HG02938 (cell line): ENCODE data around the gene RIPOR3.

ENCODE experiments used
- ATAC-seq: cut with Tn5 transposase; IDR thresholded peaks from one replicate; pipeline ENCODE4 v1.9.1; 2021; ENCODE audit warnings: mild to moderate bottlenecking, moderate library complexity; ENCODE audit not compliant: unreplicated experiment

Gene RIPOR3

DNA sequence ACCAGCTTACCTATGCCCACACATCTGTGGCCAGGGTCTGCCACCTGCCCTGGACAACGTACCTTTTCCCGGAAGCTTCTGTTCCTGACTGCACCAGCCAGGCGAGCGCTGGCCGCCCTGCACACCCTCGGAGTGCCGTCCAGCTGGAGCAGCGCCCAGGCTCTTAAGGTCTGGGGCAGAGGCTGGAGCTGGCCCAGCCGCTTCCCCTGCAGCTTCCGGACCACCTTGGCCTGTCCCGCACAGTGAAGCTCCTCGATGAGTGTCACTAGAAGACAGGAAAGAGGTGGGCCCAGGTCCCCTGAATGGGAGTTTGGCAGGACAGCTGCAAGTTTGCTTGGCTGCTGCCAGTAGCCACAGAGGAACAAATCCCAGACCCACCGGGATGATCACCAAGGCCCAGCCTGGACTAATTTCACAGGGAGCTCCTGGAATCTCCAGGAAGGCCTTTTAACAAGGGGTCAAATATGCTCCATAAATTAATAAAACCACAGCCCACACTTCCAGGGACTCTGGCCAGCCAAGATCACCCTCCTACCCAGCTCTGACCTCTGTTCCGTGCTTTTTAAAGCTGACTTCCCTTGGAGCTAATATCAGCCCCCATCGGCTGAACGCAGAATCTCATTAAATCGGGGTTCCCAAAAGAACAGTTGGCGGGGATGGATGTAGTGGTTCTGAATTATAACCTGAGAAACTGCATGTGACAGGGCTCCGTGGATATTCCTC is 98.9 kb downstream of the RIPOR3 start:
- ATAC-seq: no peak

DNA sequence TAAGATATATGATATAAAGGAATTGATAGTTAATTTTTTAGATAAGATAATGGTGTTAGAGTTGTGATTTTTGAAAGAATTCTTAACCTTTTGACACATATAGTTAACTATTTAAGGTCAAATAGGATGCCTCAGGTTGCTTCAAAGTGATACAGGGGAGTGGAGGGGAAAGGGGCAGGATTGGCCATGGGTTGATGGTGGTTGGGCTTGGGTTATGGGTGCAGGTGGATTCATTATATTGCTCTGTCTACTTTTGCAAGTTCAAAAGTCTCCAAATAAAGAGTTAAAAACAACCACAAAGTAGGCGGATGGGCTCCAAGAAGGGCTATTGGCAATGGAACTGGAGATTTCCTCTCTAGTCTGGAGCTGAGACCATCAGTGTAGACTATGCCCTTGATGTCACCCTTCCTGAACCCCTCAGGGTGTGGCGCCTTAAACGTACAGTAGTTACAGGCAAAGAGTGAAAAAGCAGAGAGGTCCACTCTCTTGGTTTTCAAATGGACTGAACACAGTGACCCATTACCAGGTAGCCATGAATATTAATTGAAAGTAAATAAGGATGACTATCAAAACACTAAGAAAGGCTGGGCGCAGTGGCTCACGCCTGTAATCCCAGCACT is 100.0 kb downstream of the RIPOR3 start:
- ATAC-seq: no peak

DNA sequence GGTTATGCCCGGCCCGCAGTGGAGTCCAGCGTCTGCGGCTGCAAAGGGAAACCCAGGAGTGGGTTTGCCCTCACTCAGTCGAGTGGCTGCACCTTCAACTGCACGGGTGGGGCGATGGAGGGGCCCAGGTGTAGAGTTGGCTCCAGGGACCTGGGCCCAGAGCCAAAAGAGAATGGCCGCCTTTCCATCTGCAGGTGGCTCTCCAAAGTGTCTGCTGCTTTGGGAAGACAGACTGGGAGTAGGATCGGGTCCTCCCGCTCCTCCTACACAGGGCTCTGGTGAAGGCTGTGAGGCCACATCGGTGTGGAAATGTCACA is 101.0 kb downstream of the RIPOR3 start:
- no peak for ATAC-seq

DNA sequence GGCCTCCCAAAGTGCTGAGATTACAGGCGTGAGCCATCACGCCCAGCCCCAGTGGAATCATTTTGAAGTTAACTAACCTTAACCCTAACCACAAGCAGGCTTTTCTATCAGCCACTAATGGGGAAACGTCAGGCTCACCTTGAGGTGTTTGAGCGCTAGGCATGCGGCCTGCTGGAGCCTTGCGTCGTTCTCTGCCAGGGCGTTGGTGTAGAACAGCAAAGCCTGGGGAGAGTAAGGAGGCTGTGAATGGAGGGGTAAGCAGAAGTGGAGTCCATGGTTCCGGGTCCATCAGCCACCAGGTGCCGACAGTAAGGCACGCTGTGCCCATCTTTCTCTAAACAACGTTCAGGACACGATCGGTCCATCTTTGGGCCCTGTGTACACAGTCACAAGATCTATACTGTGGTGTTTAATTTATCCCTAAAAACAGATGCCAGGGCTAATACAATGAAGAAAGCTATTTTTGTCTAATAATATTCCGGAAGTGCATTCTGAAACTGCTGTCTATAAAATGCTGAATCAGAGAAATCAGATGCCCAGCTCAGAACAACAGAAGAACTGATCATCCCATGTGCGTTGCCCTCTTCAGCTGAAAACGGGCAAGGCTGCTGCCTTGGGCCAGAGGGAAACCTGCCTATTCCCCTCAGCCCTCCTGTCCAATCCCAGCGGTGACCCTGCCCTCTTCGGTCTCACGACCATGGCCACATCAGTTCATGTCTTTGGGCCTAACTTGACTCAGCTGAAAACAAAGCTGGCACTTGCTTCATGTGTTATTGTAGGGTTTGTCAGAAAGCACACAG is 101.6 kb downstream of the RIPOR3 start:
- ATAC-seq: no peak

DNA sequence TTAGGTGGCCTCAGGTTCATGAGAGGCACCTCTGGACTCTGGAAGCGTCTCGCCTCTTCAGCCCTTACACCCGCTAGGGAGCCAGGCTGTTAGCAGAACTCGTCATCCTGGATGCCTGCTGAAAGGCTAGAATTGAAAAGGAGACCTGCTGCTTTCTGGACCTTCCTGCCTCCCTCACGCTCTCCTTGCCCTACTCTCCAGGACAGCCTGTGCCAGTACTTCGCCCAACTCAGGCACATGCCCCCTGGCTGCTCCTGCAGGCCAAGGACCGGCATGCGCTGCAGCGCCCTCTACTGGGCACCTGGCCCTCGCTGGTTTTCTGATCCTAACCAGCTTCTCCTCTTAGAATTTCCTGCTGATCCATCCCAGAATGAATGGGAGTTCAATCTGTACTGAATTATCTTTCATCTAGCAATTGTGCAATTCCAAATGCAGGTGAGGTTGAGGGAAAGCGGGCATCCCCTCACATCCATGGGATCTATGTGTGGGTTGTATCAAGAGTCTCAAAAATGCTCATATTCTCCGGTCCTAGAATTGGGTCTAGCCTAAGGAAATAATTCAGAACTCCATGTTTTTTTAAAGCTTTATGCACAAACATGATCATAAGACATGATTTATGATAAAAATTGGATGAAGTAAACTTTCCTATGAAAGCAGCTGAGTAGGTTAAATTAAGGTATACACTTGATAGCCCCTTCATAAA is 103.2 kb downstream of the RIPOR3 start:
- ATAC-seq: no peak

DNA sequence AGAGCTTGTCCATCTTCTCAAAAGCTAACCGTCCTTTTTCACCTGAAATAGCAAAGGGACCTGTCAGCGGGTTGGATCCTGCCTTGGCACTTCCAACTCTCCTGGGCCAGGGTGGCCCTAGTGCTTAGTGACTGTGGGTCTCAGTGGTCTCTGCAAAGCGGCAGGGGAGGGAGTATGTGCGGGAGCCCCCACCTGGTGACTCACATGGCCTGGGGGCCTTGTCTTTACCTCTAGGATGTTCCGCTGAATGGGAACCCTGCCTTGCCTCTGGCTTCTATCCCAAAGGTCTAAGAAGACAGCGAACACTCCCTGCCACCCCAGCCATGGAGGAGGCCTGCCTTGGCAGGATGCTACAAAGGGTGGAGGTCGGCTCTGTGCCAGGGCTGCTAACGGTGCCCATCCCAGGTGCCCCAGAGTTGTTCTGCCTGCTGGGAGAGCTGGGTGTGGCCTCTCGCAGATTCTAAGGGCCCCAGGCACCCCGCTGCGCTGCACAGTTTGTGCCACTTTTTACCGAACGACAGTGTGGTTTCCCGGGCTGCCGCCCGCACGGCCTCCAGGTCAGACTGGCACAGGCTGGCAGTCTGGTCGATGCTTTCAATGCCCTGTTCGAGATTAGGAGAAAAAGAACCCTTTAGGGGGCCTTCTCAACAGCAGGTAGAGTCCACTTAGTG is 103.9 kb downstream of the RIPOR3 start:
- no peak for ATAC-seq

DNA sequence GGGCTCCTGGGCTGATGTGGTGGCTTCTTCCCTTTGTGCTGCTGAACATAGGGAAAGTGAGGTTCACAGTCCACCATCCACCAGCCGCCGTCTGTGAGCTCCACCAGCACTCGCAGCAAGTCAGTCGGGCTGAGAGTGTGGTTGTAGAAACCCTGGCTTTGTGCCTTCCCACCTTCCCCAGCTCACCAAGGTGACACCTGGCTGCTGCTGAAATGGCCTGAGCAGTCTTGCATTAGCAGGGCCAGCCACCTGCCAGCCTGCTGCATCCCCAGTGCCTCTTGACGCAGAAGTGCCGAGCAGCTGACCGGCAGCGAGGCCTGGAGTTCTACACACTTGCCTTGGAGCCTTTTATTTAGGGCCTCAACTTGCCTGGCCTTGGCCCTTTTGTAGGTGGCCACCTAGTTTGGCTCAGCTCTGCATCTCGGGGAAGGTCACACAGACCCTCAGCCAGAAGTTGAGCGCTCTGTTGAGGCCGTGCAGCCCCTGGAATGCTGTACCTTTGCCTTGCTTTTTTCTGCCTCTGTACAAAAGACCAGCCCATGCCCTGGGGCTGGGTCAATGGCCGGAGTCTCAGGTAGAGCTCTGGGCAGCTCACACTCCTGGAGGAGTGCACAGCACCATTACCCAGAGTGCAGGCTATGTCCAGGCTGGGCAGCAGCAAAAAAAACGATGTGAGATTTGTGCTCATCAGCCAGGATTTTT is 104.7 kb downstream of the RIPOR3 start:
- ATAC-seq: no peak

DNA sequence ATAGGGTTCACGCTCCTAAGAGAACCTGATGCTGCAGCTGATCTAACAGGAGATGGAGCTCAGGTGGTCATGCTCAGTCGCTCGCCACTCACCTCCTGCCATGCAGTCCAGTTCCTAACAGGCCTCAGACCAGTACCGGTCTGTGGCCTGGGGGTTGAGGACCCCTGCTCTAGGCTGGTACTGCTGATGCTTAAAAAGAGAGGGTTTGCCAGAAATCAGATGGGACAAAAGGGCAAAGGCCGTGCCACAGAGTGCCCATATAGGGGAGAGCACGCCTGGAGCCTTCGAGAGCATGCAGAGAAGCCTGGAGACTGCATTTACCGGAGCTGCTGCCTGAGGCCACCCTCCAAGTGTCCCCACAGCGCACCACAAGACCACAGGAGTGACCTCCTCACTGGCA is 105.7 kb downstream of the RIPOR3 start:
- ATAC-seq: no peak

DNA sequence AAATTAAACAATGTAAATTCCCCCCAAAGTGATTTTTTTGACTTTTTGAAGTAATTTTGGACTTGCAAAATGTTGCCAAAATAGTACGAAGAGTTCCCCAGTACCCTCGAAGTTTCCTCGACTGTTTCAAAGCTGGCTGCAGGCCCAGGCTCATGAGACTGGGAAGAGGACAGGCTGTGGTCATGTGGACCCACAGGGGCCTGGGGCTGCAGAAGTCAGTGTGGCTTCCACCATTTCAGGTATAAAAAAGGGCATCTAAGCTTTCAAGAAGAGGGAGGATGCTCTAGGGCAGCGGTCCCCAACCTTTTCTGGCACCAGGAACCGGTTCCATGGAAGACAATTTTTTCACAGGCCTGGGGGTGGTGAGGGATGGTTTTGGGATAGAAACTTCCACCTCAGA is 106.1 kb downstream of the RIPOR3 start:
- no peak for ATAC-seq

DNA sequence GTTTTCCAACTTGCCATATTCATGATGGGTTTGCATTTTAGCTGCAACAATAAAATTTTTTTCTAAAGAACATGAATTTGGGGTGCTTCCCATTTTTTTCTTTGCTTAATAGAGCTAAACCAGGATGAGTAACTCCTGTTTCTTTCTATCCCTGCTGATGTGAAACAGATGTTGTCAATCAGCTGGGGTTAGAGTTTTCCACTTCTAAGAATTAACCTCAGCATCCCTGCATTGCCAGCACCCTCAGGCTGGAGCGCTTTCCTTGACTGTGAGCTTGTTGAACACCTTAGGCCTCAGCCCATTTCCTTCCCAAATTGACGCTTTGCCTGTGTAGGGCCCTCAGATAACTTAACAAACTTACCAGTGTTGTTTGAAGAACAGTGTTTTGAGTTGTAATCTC is 106.7 kb downstream of the RIPOR3 start:
- ATAC-seq: no peak

DNA sequence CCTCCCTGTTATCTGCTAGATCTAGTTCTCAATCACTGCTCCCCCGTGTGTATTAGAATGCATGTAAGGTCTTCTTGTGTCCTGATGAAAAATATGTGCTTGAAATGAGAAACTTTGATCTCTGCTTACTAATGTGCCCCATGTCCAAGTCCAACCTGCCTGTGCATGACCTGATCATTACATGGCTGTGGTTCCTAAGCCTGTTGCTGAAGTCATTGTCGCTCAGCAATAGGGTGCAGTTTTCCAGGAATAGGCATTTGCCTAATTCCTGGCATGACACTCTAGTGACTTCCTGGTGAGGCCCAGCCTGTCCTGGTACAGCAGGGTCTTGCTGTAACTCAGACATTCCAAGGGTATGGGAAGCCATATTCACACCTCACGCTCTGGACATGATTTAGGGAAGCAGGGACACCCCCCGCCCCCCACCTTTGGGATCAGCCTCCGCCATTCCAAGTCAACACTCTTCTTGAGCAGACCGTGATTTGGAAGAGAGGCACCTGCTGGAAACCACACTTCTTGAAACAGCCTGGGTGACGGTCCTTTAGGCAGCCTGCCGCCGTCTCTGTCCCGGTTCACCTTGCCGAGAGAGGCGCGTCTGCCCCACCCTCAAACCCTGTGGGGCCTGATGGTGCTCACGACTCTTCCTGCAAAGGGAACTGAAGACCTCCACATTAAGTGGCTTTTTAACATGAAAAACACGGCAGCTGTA is 107.7 kb downstream of the RIPOR3 start:
- ATAC-seq: no peak

DNA sequence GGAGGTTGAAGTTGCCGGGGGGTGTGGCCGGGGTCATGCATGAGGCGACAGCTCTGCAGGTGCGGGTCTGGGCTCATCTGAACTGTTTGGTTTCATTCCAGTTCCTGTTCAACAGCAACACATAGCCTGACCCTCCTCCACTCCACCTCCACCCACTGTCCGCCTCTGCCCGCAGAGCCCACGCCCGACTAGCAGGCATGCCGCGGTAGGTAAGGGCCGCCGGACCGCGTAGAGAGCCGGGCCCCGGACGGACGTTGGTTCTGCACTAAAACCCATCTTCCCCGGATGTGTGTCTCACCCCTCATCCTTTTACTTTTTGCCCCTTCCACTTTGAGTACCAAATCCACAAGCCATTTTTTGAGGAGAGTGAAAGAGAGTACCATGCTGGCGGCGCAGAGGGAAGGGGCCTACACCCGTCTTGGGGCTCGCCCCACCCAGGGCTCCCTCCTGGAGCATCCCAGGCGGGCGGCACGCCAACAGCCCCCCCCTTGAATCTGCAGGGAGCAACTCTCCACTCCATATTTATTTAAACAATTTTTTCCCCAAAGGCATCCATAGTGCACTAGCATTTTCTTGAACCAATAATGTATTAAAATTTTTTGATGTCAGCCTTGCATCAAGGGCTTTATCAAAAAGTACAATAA is 108.6 kb downstream of the RIPOR3 start:
- no peak for ATAC-seq

DNA sequence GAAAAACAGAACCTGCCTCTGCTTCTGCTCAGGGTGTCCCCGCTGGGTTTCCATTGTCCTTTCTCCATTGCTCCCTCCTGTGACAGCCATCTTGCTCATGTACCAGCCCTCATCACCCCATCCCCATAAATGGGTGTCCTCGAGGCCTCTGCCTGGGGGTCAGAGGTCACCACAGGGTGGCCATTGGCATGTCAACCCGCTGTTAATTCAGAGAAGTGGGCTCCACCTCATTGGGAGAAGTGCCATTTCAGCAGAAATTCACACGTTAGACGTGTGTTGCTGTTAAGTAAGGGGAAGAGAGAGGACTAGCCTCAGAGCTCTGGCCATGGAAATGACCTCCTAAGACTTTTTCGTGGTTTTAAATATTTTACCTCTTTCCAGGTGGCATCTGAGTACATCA is 109.2 kb downstream of the RIPOR3 start:
- no peak for ATAC-seq

DNA sequence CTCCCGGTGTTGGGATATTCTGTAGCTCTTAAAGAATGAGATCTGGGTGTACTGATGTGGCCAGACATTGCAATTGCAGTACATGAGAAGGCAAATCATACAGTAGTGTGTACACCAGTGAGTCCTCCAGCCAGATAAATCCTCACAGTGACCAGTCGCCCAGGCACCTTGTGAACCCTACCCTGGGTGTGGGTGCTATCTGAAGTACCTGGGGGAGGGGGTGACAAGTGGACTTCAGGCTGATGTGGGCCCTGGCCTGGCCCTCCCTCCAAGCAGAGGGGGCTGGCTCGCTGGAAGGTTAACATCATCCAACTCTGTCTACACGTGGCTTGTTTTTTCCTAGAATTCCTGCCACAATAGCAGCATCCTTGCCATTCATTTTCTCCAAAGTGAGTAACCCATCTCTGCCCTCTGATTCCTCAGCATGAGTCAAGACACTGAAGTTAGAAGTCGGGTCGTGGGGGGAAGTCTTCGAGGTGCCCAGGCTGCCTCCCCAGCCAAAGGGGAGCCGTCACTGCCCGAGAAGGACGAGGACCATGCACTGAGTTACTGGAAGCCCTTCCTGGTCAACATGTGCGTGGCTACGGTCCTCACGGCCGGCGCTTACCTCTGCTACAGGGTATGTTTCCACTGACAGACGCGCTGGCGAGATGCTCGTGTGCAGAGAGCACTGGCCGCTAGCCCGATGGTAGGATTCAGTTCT is 110.3 kb downstream of the RIPOR3 start:
- no peak for ATAC-seq

DNA sequence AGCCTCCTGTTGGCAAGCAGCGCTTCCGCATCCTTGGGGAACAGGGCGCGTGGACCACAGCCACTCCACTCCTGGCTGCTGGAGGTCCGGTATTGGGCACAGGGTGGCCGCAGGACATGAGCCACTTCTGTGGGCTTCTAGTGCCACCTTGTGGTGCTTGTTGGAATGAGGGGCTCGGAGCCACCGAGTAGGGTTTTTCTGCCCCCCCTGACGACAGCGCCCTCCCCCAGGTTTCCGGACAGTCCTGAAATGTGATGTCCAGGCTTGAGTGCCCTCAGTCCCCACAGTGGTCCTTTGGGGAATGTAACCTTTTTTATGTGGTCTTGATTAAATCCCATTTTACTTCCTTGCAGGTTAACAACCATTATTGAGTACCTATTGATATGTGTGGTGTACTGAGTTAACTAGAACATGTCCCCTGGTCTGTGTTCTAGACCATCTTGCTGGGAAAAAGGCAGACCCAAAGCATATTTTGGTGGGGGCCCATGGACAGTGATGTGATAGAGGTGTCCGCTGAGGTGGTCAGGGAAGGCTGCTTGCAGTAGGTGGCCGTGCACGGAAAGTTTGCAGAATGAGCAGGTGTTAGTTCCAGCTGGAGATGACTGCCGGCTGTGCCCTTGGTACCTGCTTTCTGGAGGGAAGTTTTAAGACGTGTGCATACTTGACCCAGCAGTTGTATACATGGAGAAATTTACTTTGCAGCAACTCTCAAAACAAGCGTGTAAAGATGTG is 111.2 kb downstream of the RIPOR3 start:
- no peak for ATAC-seq

DNA sequence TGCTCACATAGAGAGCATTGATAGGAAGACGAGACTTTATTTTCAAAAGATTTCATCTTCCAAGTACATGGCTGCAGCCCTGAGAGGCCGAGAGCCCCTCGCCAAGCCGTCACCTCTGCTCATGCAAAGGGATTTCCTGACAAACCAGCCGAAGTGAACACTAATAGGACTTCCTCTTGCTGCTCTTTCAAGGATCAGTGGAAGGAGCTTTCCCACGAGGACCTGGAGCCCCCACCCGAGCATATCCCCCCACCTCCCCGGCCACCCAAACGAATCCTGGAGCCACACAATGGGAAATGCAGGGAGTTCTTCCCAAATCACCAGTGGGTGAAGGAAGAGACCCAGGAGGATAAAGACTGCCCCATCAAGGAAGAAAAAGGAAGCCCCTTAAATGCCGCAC is 111.8 kb downstream of the RIPOR3 start:
- ATAC-seq: no peak

DNA sequence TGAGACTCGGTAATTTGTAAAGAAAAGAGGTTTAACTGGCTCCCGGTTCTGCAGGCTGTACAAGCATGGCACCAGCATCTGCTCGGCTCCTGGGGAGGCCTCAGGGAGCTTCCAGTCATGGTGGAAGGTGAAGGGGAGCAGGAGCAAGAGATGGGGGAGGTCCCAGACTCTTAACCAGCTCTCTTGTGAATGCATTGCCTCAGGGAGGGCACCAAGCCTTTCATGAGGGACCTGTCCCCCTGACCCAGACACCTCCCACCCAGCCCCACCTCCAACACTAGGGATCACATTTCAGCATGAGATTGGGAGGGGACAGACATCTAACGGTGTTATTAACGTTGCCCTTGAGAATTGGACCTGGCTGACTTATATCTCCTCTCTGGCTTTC is 112.6 kb downstream of the RIPOR3 start:
- no peak for ATAC-seq
